Stimulated activated CD8-positive, alpha-beta memory T cell treated with anti-CD3 and anti-CD28 coated beads, Interleukin-15, amount 100 ng/mL, for 24 hours (primary cell): ENCODE results near the gene A1CF.
"Not testable (repeated sequence)": the region's sequence is repeated elsewhere in the genome, so short reads cannot be mapped to it uniquely, and the experiment has no call there.

ENCODE experiments used
- DNase-seq: peaks from one replicate; pipeline ENCODE4 v3.0.0-alpha.2; 2020; ENCODE audit warnings: low read depth

Gene A1CF

GRCh38 chr10:50885097-50885859 is at the start of gene A1CF:
Gene A1CF, minus strand, starts transcription at chr10:50885627. Its CDS starts 25,687 bp downstream, at chr10:50859940.
- no peak for DNase-seq

- no peak for DNase-seq
Measured at GRCh38 chr10:50931948-50932431, 46.6 kb upstream of the A1CF start.

- DNase-seq = no peak
Measured at GRCh38 chr10:50929670-50930069, 44.2 kb upstream of the A1CF start.

DNA sequence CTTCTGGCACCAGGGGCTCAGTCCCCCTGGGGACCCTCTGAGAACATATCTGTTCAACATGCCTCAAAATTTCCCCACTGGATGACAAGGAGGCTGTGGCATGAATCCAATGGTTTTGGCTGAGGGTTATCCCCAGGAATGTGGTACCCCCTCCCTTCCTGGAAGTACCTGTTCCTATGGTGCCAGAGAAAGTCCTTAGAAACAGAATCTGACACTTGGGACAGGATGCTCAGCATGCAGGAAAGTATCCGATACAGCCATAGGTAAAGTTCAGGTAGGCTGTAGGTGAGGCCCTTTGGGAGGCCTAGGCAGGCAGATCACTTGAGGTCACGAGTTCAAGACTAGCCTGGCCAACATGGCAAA is 42.7 kb upstream of the A1CF start:
- no peak for DNase-seq

DNA sequence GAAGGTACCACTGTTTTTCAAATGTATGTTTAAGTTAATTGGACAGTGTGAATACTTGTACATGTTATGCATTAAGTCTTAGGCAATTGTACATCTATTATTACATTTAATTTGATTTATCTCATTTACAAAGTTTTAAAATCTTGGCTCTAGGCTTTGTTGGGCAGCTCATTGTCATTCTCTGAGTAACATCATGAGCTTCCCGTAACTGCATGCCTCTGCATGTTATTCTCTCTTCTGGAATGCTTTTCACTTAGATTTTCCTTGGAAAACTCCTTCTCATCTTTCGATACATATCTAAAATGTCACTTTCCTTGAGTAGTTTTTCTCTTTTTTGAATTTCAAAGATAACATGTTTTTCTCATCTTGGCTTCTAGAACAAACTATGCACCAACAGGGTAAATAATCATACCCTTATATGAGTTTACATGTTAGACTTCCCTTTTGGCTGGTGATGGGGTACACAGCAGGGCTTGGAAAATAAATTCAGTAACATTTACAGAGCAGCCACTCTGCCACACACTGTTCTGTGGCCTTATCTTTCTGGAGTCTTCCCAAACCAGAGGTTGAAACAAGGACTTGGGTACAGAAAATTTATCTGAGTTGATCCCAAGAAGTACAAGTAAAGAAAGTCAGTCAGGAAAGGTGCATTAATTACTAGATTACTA is 42.2 kb upstream of the A1CF start:
- DNase-seq = no peak

DNA sequence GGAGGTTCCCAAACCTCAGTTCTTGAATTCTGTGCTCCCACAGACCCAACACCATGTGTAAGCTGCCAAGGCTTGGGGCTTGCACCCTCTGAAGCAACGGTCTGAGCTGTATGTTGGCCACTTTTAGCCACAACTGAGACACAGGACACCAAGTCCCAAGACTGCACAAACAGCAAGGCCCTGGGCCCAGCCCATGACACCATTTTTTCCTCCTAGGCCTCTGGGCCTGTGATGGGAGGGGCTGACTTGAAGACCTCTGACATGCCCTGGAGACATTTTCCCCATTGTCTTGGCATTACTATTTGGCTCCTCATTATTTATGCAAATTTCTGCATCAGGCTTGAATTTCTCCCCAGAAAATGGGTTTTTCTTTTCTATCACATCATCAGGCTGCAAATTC is 38.0 kb upstream of the A1CF start:
- DNase-seq = not testable (repeated sequence)

GRCh38 chr10:50919010-50919409 is 33.6 kb upstream of the A1CF start:
- no peak for DNase-seq

DNA sequence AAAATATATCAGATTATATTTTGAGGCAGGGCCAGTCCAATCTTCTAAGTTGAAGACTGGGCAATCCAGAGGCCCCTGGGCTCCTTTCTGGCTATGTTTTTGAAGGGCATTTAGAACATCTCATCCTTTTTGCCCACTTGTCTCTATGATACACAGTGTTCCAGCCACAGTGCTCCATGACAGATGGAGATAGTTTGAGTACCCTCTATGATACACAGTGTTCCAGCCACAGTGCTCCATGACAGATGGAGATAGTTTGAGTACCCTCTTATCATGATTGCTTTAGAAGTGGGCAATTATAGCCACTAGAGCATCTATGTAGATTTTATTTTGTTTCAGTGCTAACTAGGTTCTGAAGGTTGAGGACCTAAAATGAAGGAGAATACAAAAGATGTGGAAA is 33.1 kb upstream of the A1CF start:
- no peak for DNase-seq

GRCh38 chr10:50917486-50917885 is 32.1 kb upstream of the A1CF start:
- DNase-seq = no peak

DNA sequence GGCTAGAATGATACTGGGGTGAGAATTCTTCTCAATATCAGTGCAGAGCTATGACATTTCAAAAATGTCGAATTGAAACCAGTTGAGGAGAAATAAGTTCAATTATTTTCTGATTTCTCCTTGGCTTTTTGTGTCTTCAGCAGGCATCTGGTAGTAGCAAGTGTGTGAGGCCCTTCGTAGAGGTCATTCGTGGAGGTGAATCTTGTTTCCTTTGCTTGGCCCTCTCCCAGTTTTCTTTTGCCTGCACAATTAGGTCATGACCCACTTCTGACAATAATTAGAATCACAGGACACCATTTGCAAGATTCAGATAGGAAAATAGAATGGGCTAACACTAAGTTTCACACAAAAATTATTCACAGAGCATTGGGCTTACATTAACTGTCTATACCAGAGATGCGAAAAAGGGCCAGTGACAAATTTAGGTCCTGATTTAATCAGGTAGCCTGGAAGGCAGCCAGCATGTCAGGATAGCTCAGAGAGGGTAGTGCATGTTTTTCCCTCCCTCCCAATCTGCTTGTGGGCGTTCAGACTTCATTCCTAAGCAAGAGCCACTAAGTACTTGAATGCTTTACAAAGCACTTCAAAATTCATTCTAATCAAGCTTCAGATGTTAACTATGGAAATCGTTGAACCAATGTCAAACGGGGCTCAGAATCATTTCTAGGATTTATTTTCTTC is 24.0 kb upstream of the A1CF start:
- DNase-seq = no peak

- DNase-seq = no peak
Measured at GRCh38 chr10:50908366-50908765, 22.9 kb upstream of the A1CF start.

GRCh38 chr10:50905797-50906196 is 20.4 kb upstream of the A1CF start:
- not testable (repeated sequence) for DNase-seq

GRCh38 chr10:50896721-50897120 is 11.3 kb upstream of the A1CF start:
- DNase-seq = no peak

GRCh38 chr10:50894312-50894711 is 8.9 kb upstream of the A1CF start:
- no peak for DNase-seq

GRCh38 chr10:50892467-50892866 is 7.0 kb upstream of the A1CF start:
- no peak for DNase-seq

GRCh38 chr10:50884302-50884701 is 1.1 kb downstream of the A1CF start:
- DNase-seq = no peak

- DNase-seq = no peak
Measured at GRCh38 chr10:50883629-50884028, 1.8 kb downstream of the A1CF start.

DNA sequence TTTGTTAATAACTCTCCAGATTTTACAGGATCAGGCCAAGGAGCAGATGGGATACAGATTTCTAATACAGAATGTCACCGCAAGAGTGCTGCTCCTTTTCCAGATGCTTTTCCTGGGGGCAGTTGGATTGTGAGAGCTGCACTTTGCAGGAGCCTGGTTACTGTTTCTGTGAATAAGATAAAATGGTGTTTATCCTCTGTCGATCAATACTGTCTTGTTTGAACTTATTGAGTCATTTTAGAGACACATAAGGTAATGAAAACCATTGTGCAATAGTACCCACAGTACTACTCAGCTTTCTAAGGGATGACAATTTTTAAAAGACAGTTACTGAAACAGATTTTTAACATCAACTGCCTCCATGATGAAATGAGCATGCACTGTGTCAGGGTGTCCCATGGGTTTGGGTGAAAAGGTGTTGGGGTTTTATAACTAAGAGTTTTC is 2.9 kb downstream of the A1CF start:
- DNase-seq = no peak

DNA sequence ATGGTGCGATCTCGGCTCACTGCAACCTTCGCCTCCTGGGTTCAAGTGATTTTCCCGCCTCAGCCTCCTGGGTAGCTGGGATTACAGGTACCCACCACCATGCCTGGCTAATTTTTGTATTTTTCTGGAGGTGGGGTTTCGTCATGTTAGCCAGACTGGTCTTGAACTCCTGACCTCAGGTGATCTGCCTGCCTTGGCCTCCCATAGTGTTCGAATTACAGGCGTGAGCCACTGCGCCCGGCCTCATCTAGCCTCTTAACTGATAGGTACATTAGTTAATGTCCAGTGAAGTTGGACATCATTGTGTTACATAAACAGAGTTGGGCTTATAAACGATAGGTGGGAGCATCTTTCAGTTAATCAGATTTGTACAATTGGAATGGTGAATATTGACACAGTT is 4.4 kb downstream of the A1CF start:
- not testable (repeated sequence) for DNase-seq

- DNase-seq = no peak
Measured at GRCh38 chr10:50876429-50876828, 9.0 kb downstream of the A1CF start.

DNA sequence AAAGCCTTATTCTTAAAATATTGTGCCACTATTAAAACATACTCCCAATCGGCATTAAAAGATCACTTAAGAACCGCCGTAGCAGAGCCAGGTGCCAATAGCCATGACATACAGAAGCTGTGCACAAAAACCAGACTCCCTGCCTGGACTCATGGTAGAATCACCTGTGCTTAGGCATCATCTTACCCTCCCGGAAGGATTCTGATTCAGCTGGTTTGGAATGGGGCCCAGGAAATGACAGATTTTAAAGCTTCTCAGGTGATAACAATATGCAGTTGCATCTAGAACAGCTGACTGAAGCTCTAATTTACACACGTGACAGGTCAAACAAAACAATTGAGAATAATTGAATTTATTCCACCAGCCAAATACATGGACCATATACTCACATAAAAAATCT is 10.7 kb downstream of the A1CF start:
- DNase-seq = no peak

GRCh38 chr10:50866317-50866716 is 19.1 kb downstream of the A1CF start:
- no peak for DNase-seq

DNA sequence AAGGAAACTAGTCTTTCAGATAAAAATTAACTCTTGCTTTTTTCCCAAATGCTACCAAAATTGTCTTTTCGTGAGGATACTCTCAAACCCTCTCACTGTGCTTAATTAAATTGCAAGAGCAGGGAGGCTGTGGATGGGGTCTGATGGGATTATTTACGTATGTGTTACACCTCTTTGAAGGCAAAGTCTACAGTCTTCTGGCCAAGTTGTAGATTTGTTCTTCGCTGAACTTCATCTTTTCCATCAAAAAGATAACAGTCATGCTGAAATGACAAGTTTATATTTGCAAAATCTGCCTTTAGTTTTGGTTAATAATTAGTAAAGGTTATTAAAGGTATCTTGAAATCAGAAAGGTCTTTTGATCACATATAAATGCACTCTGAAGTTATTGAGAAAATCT is 22.7 kb downstream of the A1CF start:
- DNase-seq = no peak
